HG03520 (cell line): Measurements from ENCODE around the gene ZNFX1.

Source experiments
- ATAC-seq: cut with Tn5 transposase; IDR thresholded peaks from one replicate; pipeline ENCODE4 v1.9.1; 2021; ENCODE audit warnings: mild to moderate bottlenecking, moderate library complexity; ENCODE audit not compliant: unreplicated experiment

Gene ZNFX1

DNA sequence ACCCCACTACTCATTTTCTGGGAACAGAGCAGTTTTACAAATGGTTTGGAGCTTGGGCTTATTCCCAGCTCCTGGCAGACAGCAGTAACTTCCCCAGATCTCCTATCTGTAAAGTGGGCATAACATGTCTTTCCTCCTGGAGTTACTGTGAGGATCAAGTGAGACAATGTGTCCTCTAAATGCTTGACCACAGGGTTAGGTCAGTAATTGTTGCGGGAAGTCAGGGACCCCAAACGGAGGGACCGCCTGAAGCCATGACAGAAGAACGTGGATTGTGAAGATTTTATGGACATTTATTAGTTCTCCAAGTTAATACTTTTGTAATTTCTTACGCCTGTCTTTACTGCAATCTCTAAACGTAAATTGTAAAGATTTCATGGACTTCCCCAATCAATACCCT is 15.3 kb upstream of the ZNFX1 start:
- ATAC-seq, result no peak

DNA sequence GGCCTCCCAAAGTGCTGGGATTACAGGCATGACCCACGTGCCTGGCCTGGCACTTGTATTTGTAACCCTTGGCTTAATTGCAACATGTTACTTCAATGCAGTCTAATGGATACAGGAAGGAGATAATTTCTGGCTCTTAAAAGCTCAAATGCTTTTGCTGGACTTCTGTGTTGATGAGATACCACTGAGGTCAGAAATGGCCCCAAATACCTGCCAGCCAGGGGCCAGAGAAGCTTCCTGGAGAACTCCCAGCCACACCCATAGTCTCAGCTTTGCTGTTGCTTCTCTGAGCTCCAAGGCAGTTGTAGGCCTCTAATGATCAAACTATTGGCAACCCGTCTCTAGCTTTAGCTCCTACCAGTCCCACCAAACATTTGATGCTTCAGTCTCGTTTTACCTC is 14.2 kb upstream of the ZNFX1 start:
- ATAC-seq, result no peak

DNA sequence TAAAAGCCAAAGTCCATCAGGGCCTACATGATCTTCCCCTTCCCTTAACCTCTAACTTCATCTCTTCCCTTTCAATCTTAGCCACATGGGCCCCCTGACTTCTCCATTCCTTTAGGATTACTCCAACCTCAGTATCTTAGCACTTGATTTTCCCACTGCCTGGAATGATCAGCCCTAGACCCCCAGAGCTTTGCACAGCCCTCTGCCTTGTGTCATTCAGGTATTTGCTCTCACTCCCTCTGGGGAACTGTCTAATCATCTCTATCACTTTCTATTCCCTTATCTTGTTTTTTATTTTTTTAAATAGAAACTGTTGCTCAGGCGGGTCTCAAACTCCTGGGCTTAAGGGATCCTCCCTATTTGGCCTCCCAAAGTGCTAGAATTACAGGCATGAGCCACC is 13.3 kb upstream of the ZNFX1 start:
- no peak for ATAC-seq

DNA sequence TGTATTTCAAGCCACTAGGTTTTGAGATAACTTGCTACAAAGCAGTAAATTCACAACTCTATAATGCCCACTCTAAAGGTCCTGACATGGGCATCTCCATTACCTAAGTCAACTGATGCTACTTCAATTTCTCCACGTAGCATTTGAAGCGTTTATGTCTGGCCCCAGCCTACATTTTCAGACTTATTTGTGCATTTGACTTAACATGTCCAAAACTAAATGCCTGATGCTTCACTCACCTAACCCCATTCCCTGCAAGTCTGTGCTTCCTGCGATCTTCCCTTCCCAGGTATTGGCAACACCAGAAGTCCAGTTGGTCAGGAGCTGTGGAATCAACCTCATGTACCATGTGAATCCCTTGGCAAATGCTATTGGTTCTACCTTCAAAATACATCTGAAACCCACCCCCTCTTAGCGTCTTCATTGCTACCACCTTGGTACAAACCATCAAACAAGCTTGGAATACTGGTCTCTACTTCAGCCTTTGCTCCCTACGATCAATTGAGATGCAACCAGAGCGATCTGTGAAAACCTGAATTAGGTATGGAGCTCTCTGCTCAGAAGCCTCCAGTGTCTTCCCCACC is 12.8 kb upstream of the ZNFX1 start:
- ATAC-seq, result no peak

DNA sequence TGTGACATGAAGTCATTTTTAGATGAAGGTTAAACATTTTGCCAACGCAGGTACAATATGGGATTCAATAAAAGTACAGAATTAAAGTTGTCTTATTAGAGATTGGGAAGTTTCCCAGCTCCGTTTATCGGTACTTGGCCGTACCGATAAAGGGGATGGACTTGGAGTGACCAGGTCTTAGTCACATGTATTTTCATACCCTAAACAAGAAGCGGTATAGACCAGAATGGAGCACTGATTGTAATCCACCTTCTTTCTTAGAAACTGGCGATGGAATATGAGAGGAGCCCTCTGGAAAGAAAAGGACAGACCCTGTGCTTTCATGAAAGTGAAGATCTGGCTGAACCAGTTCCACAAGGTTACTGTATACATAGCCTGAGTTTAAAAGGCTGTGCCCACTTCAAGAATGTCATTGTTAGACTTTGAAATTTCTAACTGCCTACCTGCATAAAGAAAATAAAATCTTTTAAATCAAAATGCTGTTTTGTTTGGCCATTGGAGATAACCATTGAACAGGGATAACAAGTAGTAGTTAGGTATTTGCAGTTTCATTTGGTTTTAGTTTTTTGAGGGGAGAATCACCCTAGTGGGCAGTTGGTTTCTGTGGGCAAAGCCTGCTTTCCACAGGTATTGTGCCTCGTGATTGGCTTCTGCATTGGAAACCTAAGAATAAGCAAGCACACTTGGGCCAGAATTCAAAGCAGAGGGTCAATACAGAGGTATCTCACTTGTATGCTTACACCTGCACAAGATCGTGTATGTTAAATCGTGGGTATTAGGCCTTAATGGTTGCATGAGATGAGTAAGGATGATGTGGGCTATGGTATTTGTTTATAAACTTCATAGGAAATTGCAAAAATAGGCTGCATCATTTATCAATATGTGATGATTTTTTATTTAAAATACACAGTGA is 11.2 kb upstream of the ZNFX1 start:
- no peak for ATAC-seq

DNA sequence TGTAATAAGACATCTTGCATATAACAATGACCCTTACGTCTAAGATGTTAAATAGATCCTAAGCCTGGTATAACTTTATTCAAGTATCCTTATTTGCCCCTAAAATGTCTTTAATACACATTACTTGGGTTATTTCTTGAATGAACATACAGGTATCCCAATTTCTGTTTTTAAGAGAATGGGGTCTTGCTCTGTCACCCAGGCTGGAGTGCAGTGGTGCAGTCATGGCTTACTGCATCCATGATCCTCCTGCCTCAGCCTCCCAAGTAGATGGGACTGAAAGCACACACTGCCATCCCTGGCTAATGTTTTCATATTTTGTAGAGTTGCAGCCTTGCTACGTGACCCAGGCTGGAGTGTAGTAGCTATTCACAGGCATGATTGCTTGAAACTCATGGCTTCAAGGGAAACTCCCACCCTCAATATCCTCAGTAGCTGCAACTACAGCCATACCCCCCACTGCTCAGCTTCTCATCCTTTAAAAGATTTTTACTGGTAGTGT is 10.4 kb upstream of the ZNFX1 start:
- no peak for ATAC-seq

DNA sequence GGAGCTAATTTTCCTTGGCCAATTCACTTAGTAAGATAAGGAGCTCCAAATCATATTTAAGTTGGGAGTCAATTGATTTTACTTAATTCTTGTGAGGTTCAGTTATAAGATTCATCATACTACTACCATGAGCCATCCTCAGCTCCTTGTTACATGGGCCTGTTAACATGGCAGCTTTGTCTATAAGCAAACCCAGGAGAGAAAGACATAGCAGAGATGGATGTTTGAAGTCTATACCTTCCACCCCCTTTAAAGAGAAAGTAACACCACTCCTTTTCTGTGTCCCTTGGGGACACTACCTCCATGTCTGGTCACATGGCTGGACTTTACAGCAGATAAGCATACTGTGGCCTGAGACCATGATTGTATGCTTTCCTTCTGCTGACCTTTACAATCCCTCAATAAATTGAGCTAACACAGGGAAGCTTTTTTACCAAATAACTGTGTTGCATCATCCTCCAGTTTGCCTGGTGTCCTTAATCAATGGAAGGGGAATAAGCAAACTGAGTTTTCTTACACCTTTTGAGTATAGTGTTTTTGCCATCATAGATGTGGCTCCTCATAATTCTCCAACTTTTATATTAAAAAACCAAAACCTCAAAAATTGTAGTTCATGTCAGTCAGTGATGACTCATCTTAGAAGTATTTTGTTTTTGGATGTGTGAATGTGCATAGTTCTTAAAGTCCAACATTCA is 9.8 kb upstream of the ZNFX1 start:
- no peak for ATAC-seq

DNA sequence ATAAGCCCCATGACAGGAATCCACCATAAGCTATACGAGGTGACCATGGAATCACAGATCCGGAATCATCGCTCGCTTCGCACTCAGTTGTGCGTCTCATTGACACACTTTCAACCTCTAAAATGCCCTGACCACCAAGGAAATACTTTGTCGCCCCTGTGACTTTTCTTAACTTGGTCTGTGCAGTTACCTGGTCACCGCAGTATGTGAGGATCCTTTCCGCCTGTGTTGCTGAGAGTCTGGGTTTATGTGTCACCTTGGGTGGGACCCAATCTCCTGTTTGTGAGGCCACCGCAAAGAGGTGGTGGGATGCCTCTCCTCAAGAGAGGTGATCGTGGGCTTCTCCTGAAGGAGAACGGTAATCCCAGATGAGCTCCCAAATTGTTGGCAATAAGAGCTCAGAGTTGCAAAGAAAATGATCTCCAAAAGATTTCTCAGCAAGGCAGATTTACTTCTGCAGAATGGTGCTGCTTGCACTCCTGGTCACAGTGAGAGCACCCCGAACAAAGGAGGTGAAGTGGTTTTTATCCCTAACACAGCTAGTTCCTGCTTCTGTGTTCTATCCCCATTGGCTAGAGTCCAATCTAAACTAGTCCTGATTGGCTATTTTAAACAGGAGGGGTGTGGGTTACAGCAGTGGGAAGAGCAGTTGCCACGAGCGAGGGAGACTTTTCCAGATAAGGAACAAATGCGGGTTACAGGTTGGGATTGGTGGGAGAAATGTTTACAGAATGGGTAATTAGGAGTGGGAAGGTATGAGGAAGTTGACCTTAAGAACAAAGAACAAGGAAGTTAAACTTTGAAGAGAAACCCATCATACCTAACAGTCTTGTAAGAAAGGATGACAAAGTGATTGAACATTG is 9.1 kb upstream of the ZNFX1 start:
- no peak for ATAC-seq

DNA sequence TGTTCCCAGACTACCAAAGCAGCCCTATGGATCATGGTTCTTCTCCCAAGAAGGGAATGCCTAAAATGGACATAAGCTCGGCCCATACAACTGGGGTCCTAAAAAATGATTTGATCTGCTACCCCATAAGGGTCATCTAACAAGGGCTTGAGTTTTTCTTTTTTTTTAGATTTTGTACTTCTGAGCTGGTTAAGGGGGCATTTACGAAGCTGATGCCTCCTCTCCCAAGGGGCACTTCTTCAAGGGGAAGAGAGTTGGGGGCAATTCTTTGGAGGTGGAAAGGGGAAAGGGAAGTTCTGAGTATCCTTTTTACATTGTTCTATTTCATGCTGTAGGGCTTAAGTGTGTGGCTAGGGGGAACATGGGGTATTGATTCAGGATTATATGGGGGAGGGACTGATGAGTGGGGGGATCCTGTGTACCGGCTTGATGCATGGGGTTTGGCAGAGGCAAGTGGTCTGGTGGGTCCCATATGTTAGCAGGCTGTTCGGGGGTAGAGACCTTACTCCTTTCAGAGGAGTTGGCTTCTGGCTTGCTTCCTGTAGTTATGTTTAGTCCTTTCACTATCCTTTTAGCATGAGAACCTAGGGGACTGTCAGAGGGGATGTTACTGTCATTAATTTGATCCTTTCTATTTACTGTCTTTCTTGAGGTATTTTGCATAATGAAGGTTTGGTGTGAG is 8.1 kb upstream of the ZNFX1 start:
- ATAC-seq, result no peak

DNA sequence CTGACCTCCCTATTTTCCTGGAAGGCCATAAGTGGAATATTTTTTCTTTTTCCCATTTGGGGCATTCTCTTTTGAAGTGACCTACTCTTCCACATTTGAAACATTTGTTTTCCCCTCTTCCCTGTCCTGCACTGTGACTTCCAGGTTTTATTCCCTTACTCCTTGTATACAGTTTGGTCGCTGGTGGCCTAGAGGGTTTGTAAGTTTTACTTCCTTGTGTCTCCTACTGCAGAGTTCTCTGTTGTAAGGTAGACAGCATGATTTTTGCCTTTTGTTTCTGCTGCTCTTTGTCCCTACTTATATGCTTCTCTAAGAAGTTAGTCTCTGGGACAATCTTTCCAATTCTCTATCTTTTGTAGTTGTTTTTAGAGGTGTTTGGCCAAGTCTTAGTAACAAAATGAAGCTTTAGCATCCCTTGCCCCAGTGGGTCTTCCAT is 7.4 kb upstream of the ZNFX1 start:
- no peak for ATAC-seq

DNA sequence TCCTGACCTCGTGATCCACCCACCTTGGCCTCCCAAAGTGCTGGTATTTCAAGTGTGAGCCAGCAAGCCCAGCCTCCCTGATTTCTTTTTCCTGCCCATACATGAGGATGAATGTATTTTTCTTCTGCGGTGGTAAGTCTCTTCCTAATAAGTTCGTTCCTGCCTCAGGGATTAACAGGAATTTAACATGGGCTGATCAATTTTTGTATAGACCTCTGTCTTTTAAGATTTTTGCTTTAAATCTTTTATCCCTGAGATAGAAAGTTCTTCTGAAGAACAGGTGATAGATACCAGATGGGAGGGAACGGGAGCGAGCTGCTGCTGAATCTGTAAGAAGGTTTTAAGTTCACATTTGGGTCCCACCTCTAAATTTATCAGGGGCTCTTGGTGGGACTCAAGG is 7.0 kb upstream of the ZNFX1 start:
- no peak for ATAC-seq

DNA sequence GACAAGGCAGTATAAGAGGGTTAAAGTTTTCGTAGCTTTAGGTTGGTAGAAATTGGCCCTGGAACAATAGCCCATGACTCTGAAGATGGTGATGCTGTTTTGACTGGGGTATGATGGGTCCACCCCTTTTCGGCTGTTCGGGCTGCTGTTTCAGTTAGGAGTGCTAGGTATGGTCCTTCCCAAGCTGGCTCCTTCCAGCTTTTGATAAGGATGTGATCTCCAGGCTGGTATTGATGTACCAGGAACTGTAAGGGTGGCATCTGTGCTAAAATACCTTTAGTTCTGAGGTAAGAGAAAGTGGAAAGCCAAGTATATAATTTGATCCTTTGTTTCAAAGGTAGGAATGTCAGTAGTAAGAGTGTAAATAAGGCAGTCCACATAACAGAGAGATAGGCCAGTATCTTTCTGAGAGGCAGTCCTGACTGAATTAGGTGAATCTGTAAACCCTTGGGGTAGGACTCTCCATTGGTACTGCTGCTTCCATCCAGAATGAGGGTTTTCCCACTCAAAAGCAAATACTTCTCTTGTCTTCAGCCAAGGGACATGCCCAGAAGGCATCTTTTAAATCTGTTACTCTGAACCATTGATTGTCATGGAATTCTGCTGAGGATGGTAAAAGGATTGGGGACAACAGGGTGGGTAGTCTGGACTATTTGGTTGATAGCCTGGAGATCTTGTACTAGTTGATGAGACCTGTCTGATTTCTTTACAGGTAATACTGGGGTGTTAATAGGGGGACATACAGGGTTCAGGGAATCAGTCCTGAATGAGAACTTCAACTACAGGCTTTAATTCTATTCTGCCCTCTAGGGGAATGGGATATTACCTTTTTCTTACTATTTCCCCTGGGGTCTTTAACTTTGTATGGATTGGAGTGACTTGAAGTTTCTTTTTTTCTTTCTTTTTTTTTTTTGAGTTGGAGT is 6.1 kb upstream of the ZNFX1 start:
- ATAC-seq, result no peak

DNA sequence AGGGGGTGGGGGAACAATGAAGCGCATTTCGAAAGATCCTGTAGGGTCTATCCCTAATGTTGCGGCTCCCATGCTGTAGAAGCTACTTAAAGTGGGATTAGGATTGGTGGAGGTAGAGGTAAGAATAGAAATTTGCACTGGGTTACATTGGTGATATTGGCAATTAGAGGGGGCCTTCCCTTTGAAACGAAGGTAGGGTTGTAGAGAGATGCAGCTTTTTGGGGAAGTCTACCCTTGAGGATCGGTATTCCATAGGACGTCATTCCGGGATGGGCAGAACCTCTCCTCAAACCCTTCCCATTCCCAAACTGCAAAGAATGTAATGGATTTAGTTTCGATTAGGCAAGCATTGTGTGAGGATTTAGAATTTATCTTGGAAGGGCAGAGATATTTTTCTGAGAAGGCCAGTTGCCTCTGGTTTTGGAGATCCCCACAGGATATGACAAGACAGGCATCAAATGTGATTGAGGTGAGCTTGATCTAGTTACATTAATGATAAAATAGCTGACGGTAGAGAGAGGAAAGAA is 5.4 kb upstream of the ZNFX1 start:
- no peak for ATAC-seq

DNA sequence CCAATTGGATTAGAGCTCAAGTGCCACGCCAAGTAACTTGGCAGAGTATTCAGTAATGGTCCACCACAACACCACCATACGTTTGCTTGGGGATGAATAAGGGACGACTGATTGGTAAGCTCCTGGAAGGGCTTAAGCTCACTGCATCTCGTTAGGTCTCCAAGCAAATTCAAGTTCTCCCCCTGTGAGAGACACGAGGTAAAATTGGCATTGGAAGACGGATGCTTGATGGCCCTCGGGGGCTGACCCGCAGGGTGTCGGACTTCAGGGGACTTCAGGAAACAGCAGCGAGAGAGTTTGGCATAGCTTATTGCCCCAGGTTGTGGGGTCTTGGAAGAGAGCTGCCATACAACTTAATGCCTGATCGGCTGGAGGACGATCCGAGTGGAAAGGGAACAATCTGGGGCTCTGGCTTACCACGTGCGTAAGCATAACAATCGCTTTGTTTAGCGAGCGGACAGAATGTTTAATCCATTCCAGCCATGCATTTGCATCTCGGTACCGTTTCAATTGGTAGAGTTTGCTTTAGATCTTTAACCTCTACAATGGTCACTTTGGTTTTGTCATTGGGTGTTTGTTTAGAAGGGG is 4.8 kb upstream of the ZNFX1 start:
- ATAC-seq, result no peak

DNA sequence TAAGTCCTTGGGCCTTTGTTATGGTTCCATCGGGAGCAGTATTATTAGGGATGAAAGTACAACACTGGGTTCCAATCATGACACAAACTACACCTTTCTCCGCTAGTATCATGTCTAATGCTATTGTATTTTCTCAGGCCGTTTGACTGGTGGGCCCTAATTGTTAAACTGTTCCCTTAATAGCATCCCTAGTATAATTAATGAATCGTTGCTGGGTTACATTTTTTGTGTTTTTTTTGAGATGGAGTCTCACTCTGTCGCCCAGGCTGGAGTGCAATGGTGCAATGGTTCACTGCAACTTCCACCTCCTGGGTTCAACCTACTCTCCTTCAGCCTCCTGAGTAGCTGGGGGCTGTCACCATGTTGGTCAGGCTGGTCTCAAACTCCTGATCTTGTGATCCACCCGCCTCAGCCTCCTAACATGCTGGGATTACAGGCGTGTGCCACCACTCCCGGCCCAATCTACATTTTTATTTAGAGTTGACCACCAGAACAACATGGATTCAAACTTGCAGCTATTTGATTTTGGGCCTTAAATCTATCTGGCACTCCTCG is 4.1 kb upstream of the ZNFX1 start:
- ATAC-seq, result no peak

DNA sequence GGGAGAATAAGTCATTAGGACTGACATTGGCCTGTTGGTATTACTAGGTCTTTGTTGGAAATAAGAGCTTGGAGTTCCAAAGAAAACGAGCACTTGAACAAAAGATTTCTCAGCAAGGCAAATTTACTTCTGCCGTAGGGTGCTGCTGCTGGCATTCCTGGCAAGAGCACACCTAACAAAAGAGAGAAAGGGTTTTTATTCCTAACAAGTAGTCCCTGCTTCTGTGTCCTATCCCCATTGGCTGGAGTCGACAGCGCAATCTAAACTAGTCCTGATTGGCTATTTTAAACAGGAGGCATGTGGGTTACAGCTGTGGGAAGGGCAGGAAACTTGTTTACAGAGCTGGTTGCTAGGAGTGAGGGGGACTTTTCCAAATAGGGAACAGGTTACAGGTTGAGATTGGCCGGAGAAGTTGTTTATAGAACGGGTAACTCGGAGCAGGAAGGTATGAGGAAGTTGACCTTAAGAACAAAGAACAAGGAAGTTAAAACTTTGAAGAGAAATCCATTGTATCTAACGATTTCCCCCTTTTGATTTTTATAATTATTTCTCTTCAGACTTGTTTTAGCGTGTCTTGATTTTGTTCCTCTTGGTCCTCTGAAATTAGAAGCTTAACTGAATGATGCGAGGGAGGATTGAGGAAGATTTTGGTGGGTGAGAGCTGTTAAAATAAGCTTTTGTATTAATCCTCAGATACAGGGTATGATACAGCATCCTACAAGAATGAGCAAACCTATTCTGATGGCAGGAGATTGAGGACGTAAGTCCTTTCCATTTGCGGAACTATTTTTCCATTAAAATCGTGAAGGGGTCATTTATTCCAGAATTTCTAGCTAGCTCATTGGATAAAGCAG is 3.4 kb upstream of the ZNFX1 start:
- no peak for ATAC-seq

DNA sequence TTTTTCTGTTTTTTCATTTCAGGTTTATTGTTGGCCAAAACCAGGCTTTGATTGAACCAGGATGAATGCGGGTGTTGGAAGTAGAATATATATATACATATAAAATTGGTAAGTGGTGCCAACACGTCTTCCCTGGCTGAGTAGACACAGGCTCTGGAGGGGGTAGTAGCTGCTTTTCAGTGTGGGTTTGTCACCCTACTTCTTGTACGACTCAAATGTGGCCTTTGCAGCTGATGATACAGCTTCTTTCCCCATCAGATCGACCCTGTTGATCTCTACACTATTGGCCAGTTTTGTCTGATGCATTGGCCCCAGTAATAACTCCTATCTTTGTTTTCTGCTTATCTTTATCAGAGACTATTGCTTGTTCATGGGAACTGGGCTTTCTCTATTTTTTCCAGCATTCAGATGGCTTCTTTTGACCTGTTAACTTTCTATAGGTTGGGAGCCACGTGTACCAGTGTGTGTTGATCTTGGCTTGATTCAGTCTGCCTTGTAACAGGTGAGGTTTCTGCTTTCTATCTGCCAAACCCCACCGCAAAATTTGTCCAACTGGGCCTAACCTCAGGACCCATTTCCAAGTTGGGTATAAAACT is 2.7 kb upstream of the ZNFX1 start:
- no peak for ATAC-seq
